ENCODE data around the gene AGBL1.

- TF ChIP-seq REST (IDR thresholded peaks at IDR 0.05; ENCODE audit: unreplicated experiment) (no peak), CTCF (conservative IDR thresholded peaks at IDR 0.05; ENCODE audit: low read depth in 2 of 2) (no peak), STAT1 (IDR thresholded peaks at IDR 0.05; ENCODE audit: unreplicated experiment) (no peak), EZH2 (IDR thresholded peaks at IDR 0.05; ENCODE audit: low read depth, unreplicated experiment) (no peak), NANOG (IDR thresholded peaks at IDR 0.05; ENCODE audit: borderline replicate concordance) (no peak), POLR2AphosphoS5 (IDR thresholded peaks at IDR 0.05; ENCODE audit: low read depth) (no peak), EZH2phosphoT487 (IDR thresholded peaks at IDR 0.05; ENCODE audit: unreplicated experiment) (no peak), ZNF114 (CRISPR knock-in tag; IDR thresholded peaks at IDR 0.05) (no peak), CREB1 (CRISPR knock-in tag; IDR thresholded peaks at IDR 0.05; ENCODE audit: low read depth) (no peak), ETS1 (IDR thresholded peaks at IDR 0.05) (no peak), JUNB (IDR thresholded peaks at IDR 0.05; ENCODE audit: unreplicated experiment) (no peak)
Observed at GRCh38 chr15:86751116-86751515, 671.4 kb downstream of the AGBL1 start.

Data from GM23338 (cell line).